Measurements from ENCODE around the gene MEIS2. TPM values are rescaled to one million over a fixed set of nuclear protein-coding genes. Genes with fewer than 3 reads are reported as not detected.

The MEIS2 gene
- total RNA-seq, 1 donor from 2014 or later = 6.6 TPM

- TF ChIP-seq CTCF (IDR thresholded peaks at IDR 0.05; ENCODE audit: insufficient read depth, low read length, severe bottlenecking) = no peak
- no peak for FAIRE-seq
- Histone ChIP-seq H3K27me3 (ENCODE audit: control insufficient read depth, insufficient read depth, low read length) (no peaks in the 10 kb centered on the region), H3K36me3 (ENCODE audit: control insufficient read depth, insufficient read depth, low read length) (no peaks in the 10 kb centered on the region), H3K4me3 (ENCODE audit: low read depth, low read length) (no peak overlapping the region)
- DNase-seq (ENCODE audit: low read depth) = no peak
Measured at GRCh38 chr15:36908991-36909390, 191.4 kb downstream of the MEIS2 start.

GRCh38 chr15:36907295-36907694 is 193.1 kb downstream of the MEIS2 start:
- no peaks in the 10 kb centered on the region for H3K36me3 ChIP-seq (ENCODE audit: control insufficient read depth, insufficient read depth, low read length)
- no peak for FAIRE-seq
- no peak for DNase-seq (ENCODE audit: low read depth)
- H3K27me3 ChIP-seq (ENCODE audit: control insufficient read depth, insufficient read depth, low read length) = no peaks in the 10 kb centered on the region
- no peak overlapping the region for H3K4me3 ChIP-seq (ENCODE audit: low read depth, low read length)
- TF ChIP-seq CTCF (IDR thresholded peaks at IDR 0.05; ENCODE audit: insufficient read depth, low read length, severe bottlenecking) = no peak

GRCh38 chr15:36905908-36906307 is 194.4 kb downstream of the MEIS2 start:
- FAIRE-seq = no peak
- H3K36me3 ChIP-seq (ENCODE audit: control insufficient read depth, insufficient read depth, low read length) = no peaks in the 10 kb centered on the region
- H3K4me3 ChIP-seq (ENCODE audit: low read depth, low read length) = no peak overlapping the region
- H3K27me3 ChIP-seq (ENCODE audit: control insufficient read depth, insufficient read depth, low read length) = no peaks in the 10 kb centered on the region
- DNase-seq (ENCODE audit: low read depth) = peak; percentile 33
- no peak for TF ChIP-seq CTCF (IDR thresholded peaks at IDR 0.05; ENCODE audit: insufficient read depth, low read length, severe bottlenecking)

GRCh38 chr15:36904715-36905114 is 195.6 kb downstream of the MEIS2 start:
- Histone ChIP-seq H3K27me3 (ENCODE audit: control insufficient read depth, insufficient read depth, low read length) (no peaks in the 10 kb centered on the region), H3K4me3 (ENCODE audit: low read depth, low read length) (no peak overlapping the region), H3K36me3 (ENCODE audit: control insufficient read depth, insufficient read depth, low read length) (no peaks in the 10 kb centered on the region)
- no peak for DNase-seq (ENCODE audit: low read depth)
- TF ChIP-seq CTCF (IDR thresholded peaks at IDR 0.05; ENCODE audit: insufficient read depth, low read length, severe bottlenecking) = no peak
- no peak for FAIRE-seq

- H3K4me3 ChIP-seq (ENCODE audit: low read depth, low read length) = no peak overlapping the region
- H3K36me3 ChIP-seq (ENCODE audit: control insufficient read depth, insufficient read depth, low read length) = no peaks in the 10 kb centered on the region
- FAIRE-seq (no peak), DNase-seq (ENCODE audit: low read depth) (peak; percentile 86)
- no peak for TF ChIP-seq CTCF (IDR thresholded peaks at IDR 0.05; ENCODE audit: insufficient read depth, low read length, severe bottlenecking)
- no peaks in the 10 kb centered on the region for H3K27me3 ChIP-seq (ENCODE audit: control insufficient read depth, insufficient read depth, low read length)
Measured at GRCh38 chr15:36903922-36904556, 196.3 kb downstream of the MEIS2 start.

GRCh38 chr15:36903195-36903594 is 197.2 kb downstream of the MEIS2 start:
- no peak for TF ChIP-seq CTCF (IDR thresholded peaks at IDR 0.05; ENCODE audit: insufficient read depth, low read length, severe bottlenecking)
- Histone ChIP-seq H3K36me3 (ENCODE audit: control insufficient read depth, insufficient read depth, low read length) (no peaks in the 10 kb centered on the region), H3K4me3 (ENCODE audit: low read depth, low read length) (no peak overlapping the region), H3K27me3 (ENCODE audit: control insufficient read depth, insufficient read depth, low read length) (no peaks in the 10 kb centered on the region)
- DNase-seq (ENCODE audit: low read depth) (no peak), FAIRE-seq (no peak)

Data from bronchial epithelial cell (primary cell).